Lower lobe of right lung (tissue), 2 donors: ENCODE measurements around the gene WNT5B. TPM values are rescaled to one million over a fixed set of nuclear protein-coding genes. Genes with fewer than 3 reads are reported as not detected.

Experiments used
- ATAC-seq, 2 donors: fragments of 200-7000 bp; cut with Tn5 transposase; one replicate each; pipeline ENCODE4 v1.9.1; 2020 to 2022; ENCODE audit warnings: mild to moderate bottlenecking in 2 of 2, moderate library complexity in 2 of 2
- DNase-seq: peaks from one replicate; pipeline ENCODE4 v3.0.0-alpha.2; 2020
- H3K27ac ChIP-seq: fragments of 200-600 bp; one replicate; pipeline ENCODE4 v1.8.0; 2022
- H3K27me3 ChIP-seq: fragments of 200-600 bp; one replicate; pipeline ENCODE4 v1.8.0; 2022; ENCODE audit warnings: low read depth
- H3K36me3 ChIP-seq: fragments of 200-600 bp; one replicate; pipeline ENCODE4 v1.8.0; 2022; ENCODE audit warnings: mild to moderate bottlenecking
- H3K4me1 ChIP-seq: fragments of 200-600 bp; one replicate; pipeline ENCODE4 v1.8.0; 2022
- H3K4me3 ChIP-seq: fragments of 200-600 bp; one replicate; pipeline ENCODE4 v1.8.0; 2022; ENCODE audit warnings: mild to moderate bottlenecking
- H3K9me3 ChIP-seq: fragments of 200-600 bp; one replicate; pipeline ENCODE4 v1.8.0; 2022
- intact Hi-C: fragments of 100-400 bp; cut with DNase I; formaldehyde crosslinking; loops from one replicate; pipeline ENCODE4 v1.11.0; 2022
- long read RNA-seq: library from polyadenylated mRNA; unstranded; transcript quantifications from one replicate; pipeline ENCODE4 v2.0.0, GENCODE V29; 2021
- total RNA-seq: library from RNA; stranded (reverse); fragmentation: NEBNext Ultra II Directional; extraction: Animal tissue kit (Norgen Biotek cat#: 25700); gene quantifications from one replicate; pipeline ENCODE4 v1.2.1, GENCODE V29; 2021
- TF ChIP-seq, protein P1 (sequence below): fragments of 200-600 bp; IDR thresholded peaks from one replicate; pipeline ENCODE4 v1.8.0; 2022; ENCODE audit warnings: antibody characterized with exemption, mild to moderate bottlenecking
- donor health status: DM: no; HTN: yes; CAD: no; lungs with severe emphysema.

WNT5B gene
- total RNA-seq: 6.1 TPM
- long read RNA-seq, partial matches to known transcripts: 3 of 28 reads
- long read RNA-seq, other reads (novel, unspliced or antisense): 23 of 28 reads

GRCh38 chr12:1628666-1629337, at the start of gene WNT5B:
Gene WNT5B, plus strand, starts transcription at chr12:1629231. Its CDS starts 2,124 bp downstream, at chr12:1631355.
- intact Hi-C loops: no loop called here
- Histone ChIP-seq H3K4me1 (peaks cover 38% of the 10 kb centered on the region), H3K27ac (no peak within 1 kb of the TSS), H3K36me3 (no peaks in the 10 kb centered on the region), H3K27me3 (peaks cover 25% of the 10 kb centered on the region), H3K4me3 (peak within 1 kb of the TSS; percentile 58), H3K9me3 (no peaks in the 10 kb centered on the region)
- DNase-seq (no peak), ATAC-seq (no peak)
- TF ChIP-seq, protein P1, sequence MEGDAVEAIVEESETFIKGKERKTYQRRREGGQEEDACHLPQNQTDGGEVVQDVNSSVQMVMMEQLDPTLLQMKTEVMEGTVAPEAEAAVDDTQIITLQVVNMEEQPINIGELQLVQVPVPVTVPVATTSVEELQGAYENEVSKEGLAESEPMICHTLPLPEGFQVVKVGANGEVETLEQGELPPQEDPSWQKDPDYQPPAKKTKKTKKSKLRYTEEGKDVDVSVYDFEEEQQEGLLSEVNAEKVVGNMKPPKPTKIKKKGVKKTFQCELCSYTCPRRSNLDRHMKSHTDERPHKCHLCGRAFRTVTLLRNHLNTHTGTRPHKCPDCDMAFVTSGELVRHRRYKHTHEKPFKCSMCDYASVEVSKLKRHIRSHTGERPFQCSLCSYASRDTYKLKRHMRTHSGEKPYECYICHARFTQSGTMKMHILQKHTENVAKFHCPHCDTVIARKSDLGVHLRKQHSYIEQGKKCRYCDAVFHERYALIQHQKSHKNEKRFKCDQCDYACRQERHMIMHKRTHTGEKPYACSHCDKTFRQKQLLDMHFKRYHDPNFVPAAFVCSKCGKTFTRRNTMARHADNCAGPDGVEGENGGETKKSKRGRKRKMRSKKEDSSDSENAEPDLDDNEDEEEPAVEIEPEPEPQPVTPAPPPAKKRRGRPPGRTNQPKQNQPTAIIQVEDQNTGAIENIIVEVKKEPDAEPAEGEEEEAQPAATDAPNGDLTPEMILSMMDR: no peak

DNA sequence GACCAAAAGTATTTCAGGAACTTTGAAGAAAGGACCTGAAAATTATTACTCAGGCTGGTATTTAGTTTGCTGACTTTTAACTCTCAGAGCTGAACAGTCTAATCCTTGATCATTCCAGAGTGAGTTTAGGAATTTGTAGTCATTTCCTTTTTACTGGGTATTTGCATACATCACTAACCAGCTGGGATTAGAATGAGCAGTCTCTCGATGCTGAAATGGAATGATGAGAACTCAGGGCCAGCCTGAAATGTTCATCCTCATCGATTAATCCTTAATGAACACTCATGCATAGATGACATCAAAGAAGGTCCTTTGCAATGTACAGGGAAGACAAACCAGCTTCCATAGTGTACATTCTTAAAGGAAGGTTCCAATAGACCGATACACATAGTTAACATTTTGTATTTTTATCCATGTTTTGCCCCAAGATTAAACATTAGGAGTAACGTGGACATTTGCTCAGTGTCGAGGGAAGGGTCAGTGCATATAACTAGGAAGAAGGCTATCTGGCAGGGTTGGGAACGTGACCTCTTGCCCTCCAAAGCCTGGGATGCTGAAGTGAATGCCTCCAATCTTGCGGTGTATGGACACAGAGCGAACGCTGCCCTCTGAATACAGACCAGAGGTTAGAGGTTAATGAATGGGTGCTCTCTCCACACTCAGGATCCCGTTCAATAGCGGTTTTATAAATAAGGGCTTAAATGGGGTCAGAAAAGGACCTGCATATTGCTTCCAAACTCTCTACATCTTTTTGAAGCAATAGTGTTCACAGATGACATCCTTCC, 49.2 kb upstream of the WNT5B start:
- intact Hi-C loops: no loop called here
- Histone ChIP-seq H3K9me3 (no peaks in the 10 kb centered on the region), H3K36me3 (no peaks in the 10 kb centered on the region), H3K27me3 (no peaks in the 10 kb centered on the region), H3K4me1 (peaks cover 37% of the 10 kb centered on the region), H3K27ac (no peak overlapping the region), H3K4me3 (no peak overlapping the region)
- TF ChIP-seq, protein P1: no peak
- no peak for DNase-seq
- ATAC-seq: no peak

DNA sequence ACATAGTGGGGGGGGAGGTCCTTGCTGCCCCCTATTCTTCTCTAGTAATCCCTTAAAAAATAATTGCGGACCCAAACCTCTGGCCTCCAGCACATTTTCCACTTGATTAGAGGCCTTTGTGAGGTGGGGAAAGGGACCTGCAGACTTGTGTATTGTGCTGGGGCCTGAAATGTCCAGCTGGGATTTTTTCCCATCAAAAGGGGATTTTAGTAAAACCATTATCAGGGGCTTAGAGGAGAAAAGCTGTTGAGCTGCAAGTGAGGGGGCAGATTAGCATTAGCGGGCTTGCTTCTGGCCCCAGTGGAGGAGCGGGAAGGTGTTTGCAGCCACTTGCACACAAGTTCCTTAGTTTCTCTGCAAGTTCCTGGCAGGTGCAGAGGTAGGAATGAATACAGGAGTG, 48.5 kb upstream of the WNT5B start:
- DNase-seq (no peak), ATAC-seq (no peak)
- H3K27ac ChIP-seq: no peak overlapping the region
- no peaks in the 10 kb centered on the region for H3K9me3 ChIP-seq
- TF ChIP-seq, protein P1: no peak
- H3K4me1 ChIP-seq: peaks cover 30% of the 10 kb centered on the region
- H3K4me3 ChIP-seq: no peak overlapping the region
- H3K27me3 ChIP-seq: no peaks in the 10 kb centered on the region
- no peaks in the 10 kb centered on the region for H3K36me3 ChIP-seq
- intact Hi-C loops: no loop called here

GRCh38 chr12:1581973-1582708, 46.9 kb upstream of the WNT5B start:
- peaks cover 10% of the 10 kb centered on the region for H3K36me3 ChIP-seq
- TF ChIP-seq, protein P1: no peak
- no peak overlapping the region for H3K4me3 ChIP-seq
- H3K4me1 ChIP-seq: peaks cover 15% of the 10 kb centered on the region
- no peak overlapping the region for H3K27ac ChIP-seq
- H3K9me3 ChIP-seq: no peaks in the 10 kb centered on the region
- H3K27me3 ChIP-seq: no peaks in the 10 kb centered on the region
- DNase-seq (no peak), ATAC-seq (no peak)
- intact Hi-C loops: no loop called here

DNA sequence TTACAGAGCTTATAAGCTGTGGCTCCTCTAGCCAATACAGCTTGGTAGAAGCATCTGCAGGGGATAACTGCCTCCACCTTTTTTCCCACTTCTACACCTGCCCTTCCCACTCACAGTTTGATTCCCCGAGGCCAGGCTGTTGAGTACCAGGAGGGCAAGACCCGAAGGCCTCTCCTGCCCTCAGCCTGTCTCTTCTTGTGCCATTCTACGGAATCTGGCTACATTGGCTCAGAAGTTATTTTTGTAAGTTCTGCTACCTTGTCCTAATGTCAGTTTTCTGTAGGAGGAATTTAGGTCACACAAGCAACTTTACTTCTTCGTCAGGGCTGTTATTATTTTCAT, 46.4 kb upstream of the WNT5B start:
- TF ChIP-seq, protein P1: no peak
- ATAC-seq: no peak
- Histone ChIP-seq H3K4me1 (peaks cover 17% of the 10 kb centered on the region), H3K4me3 (no peak overlapping the region), H3K9me3 (no peaks in the 10 kb centered on the region), H3K27me3 (no peaks in the 10 kb centered on the region), H3K27ac (no peak overlapping the region), H3K36me3 (peaks cover 11% of the 10 kb centered on the region)
- intact Hi-C loops: no loop called here
- DNase-seq: no peak
